GM18519 (cell line): ENCODE measurements around the gene ZNF48.

ENCODE experiments used
- ATAC-seq: cut with Tn5 transposase; IDR thresholded peaks from one replicate; pipeline ENCODE4 v1.9.1; 2021; ENCODE audit warnings: mild to moderate bottlenecking, moderate library complexity; ENCODE audit not compliant: unreplicated experiment, low FRiP score

Gene ZNF48

GRCh38 chr16:30434852-30435251 is 39.6 kb downstream of the ZNF48 start:
- no peak for ATAC-seq

GRCh38 chr16:30437511-30438046 is 42.4 kb downstream of the ZNF48 start:
- ATAC-seq: no peak

- no peak for ATAC-seq
These were observed 43.6 kb downstream of the ZNF48 start for GRCh38 chr16:30438835-30439234.

- ATAC-seq: no peak
These were observed 44.6 kb downstream of the ZNF48 start for GRCh38 chr16:30439720-30440348.

GRCh38 chr16:30443631-30444030 is 48.4 kb downstream of the ZNF48 start:
- ATAC-seq: no peak

GRCh38 chr16:30444231-30445148 is 49.3 kb downstream of the ZNF48 start:
- ATAC-seq: no peak

GRCh38 chr16:30445149-30445407 is 49.9 kb downstream of the ZNF48 start:
- ATAC-seq: no peak

- ATAC-seq: peak; percentile 45
These were observed 50.4 kb downstream of the ZNF48 start, which contains the start of gene SEPHS2 for GRCh38 chr16:30445408-30446202. Gene SEPHS2 (minus strand): TSS chr16:30445874. CDS start chr16:30445727, 147 bp downstream.

- no peak for ATAC-seq
These were observed 51.0 kb downstream of the ZNF48 start for GRCh38 chr16:30446203-30446595.

GRCh38 chr16:30447512-30448226 is 52.4 kb downstream of the ZNF48 start:
- ATAC-seq: no peak

GRCh38 chr16:30449116-30449435 is 53.9 kb downstream of the ZNF48 start:
- ATAC-seq: no peak
